Progenitor cell of endocrine pancreas (in vitro differentiated cells): ENCODE measurements around the gene EIF4E. TPM values are rescaled to one million over a fixed set of nuclear protein-coding genes. Genes with fewer than 3 reads are reported as not detected.
"Not testable (repeated sequence)": the region's sequence is repeated elsewhere in the genome, so short reads cannot be mapped to it uniquely, and the experiment has no call there.

Source experiments
- DNase-seq: peaks from one replicate; pipeline ENCODE4 v3.0.0; 2021; ENCODE audit warnings: low spot score; ENCODE audit not compliant: unreplicated experiment
- H3K27ac Mint-ChIP-seq: 2 replicates; pipeline ENCODE4 v1.8.0; 2021; ENCODE audit warnings: mild to moderate bottlenecking, moderate library complexity, mixed read lengths
- H3K27me3 Mint-ChIP-seq: 2 replicates; pipeline ENCODE4 v1.8.0; 2021; ENCODE audit warnings: mixed read lengths
- H3K36me3 Mint-ChIP-seq: 2 replicates; pipeline ENCODE4 v1.8.0; 2022; ENCODE audit warnings: mixed read lengths; ENCODE audit not compliant: insufficient read depth
- H3K4me1 Mint-ChIP-seq: 2 replicates; pipeline ENCODE4 v1.8.0; 2021; ENCODE audit warnings: low read depth, mixed read lengths
- H3K4me3 Mint-ChIP-seq: 2 replicates; pipeline ENCODE4 v1.8.0; 2021; ENCODE audit warnings: low read depth, mild to moderate bottlenecking, moderate library complexity, mixed read lengths
- H3K9me3 Mint-ChIP-seq: 2 replicates; pipeline ENCODE4 v1.8.0; 2021; ENCODE audit warnings: low read depth, mixed read lengths
- CTCF ChIP-seq: fragments of 200-600 bp; sonication (generic); IDR thresholded peaks from one replicate; pipeline ENCODE4 v1.5.0; 2021; ENCODE audit warnings: antibody characterized with exemption, mild to moderate bottlenecking; ENCODE audit not compliant: unreplicated experiment
- total RNA-seq: library from RNA; stranded (reverse); gene quantifications from 2 replicates; pipeline ENCODE4 v1.2.1, GENCODE V29; 2021

Gene EIF4E
- total RNA-seq, 1 donor from 2014 or later: 97.7 TPM

GRCh38 chr4:98945297-98945850, 16.4 kb upstream of the EIF4E start:
- Mint-ChIP-seq H3K4me3 (no peak overlapping the region), H3K4me1 (no peaks in the 10 kb centered on the region), H3K9me3 (no peaks in the 10 kb centered on the region), H3K36me3 (no peaks in the 10 kb centered on the region), H3K27ac (no peak overlapping the region), H3K27me3 (no peaks in the 10 kb centered on the region)
- TF ChIP-seq CTCF: no peak
- DNase-seq: no peak

- no peaks in the 10 kb centered on the region for H3K36me3 Mint-ChIP-seq
- TF ChIP-seq CTCF: peak; percentile 73
- H3K27me3 Mint-ChIP-seq: no peaks in the 10 kb centered on the region
- H3K27ac Mint-ChIP-seq: peak overlapping the region; percentile 39
- no peaks in the 10 kb centered on the region for H3K9me3 Mint-ChIP-seq
- H3K4me1 Mint-ChIP-seq: peaks cover under 1% of the 10 kb centered on the region
- no peak for DNase-seq
- H3K4me3 Mint-ChIP-seq: no peak overlapping the region
Observed at GRCh38 chr4:98939892-98940298, 11.0 kb upstream of the EIF4E start.

GRCh38 chr4:98939438-98939837, 10.5 kb upstream of the EIF4E start:
- Mint-ChIP-seq H3K27me3 (no peaks in the 10 kb centered on the region), H3K4me3 (no peak overlapping the region), H3K9me3 (no peaks in the 10 kb centered on the region), H3K27ac (no peak overlapping the region), H3K4me1 (peaks cover 2% of the 10 kb centered on the region), H3K36me3 (no peaks in the 10 kb centered on the region)
- no peak for TF ChIP-seq CTCF
- no peak for DNase-seq

GRCh38 chr4:98937986-98938720, 9.2 kb upstream of the EIF4E start:
- no peak overlapping the region for H3K27ac Mint-ChIP-seq
- peaks cover 2% of the 10 kb centered on the region for H3K4me1 Mint-ChIP-seq
- TF ChIP-seq CTCF: no peak

GRCh38 chr4:98935633-98936032, 6.7 kb upstream of the EIF4E start:
- H3K36me3 Mint-ChIP-seq: peaks cover 1% of the 10 kb centered on the region
- no peak overlapping the region for H3K27ac Mint-ChIP-seq
- H3K27me3 Mint-ChIP-seq: no peaks in the 10 kb centered on the region
- H3K4me3 Mint-ChIP-seq: no peak overlapping the region
- TF ChIP-seq CTCF: no peak
- no peak for DNase-seq
- peaks cover 2% of the 10 kb centered on the region for H3K4me1 Mint-ChIP-seq
- H3K9me3 Mint-ChIP-seq: peaks cover 3% of the 10 kb centered on the region

More at GRCh38 chr4:98937986-98938720, 9.2 kb upstream of the EIF4E start:
- Mint-ChIP-seq H3K9me3 (no peaks in the 10 kb centered on the region), H3K4me3 (no peak overlapping the region), H3K36me3 (no peaks in the 10 kb centered on the region), H3K27me3 (no peaks in the 10 kb centered on the region)
- no peak for DNase-seq

- H3K9me3 Mint-ChIP-seq, H3K4me3 Mint-ChIP-seq, H3K4me1 Mint-ChIP-seq, DNase-seq, H3K36me3 Mint-ChIP-seq, H3K27me3 Mint-ChIP-seq: not testable (repeated sequence)
- peak overlapping the region; percentile 55 for H3K27ac Mint-ChIP-seq
Observed at GRCh38 chr4:98934851-98935250, 5.9 kb upstream of the EIF4E start.
